Heart left ventricle (tissue), 16 donors: ENCODE measurements around the gene WDR37. TPM values are rescaled to one million over a fixed set of nuclear protein-coding genes. Genes with fewer than 3 reads are reported as not detected.

Source experiments
- ATAC-seq, 4 donors: fragments of 200-7000 bp; cut with Tn5 transposase; one replicate each; pipeline ENCODE4 v1.9.1; 2020 to 2022; ENCODE audit warnings: moderate library complexity in 4 of 4, mild to moderate bottlenecking in 3 of 4, moderate number of reproducible peaks in 1 of 4
- DNase-seq, 5 donors: peaks; one replicate each; pipeline ENCODE4 v3.0.0-alpha.2; 2020
- H3K27ac ChIP-seq, 12 donors: fragments of 200-600 bp; sonication (generic) in 4 of 12; one replicate each; pipeline versions ENCODE4 v1.5.0 to v1.8.0; 2016 to 2022; ENCODE audit warnings: mild to moderate bottlenecking in 2 of 12
- H3K27me3 ChIP-seq, 9 donors: fragments of 200-600 bp; sonication (generic) in 2 of 9; one replicate each; pipeline versions ENCODE4 v1.5.1 to v1.8.0; 2016 to 2022; ENCODE audit warnings: mild to moderate bottlenecking in 3 of 9
- H3K36me3 ChIP-seq, 9 donors: fragments of 200-600 bp; sonication (generic) in 2 of 9; one replicate each; pipeline versions ENCODE4 v1.5.0 to v1.8.0; 2018 to 2022; ENCODE audit warnings: mild to moderate bottlenecking in 2 of 9
- H3K4me1 ChIP-seq, 12 donors: fragments of 200-600 bp; sonication (generic) in 4 of 12; one replicate each; pipeline versions ENCODE4 v1.5.0 to v1.8.0; 2016 to 2022; ENCODE audit warnings: mild to moderate bottlenecking in 3 of 12
- H3K4me3 ChIP-seq, 12 donors: fragments of 200-600 bp; sonication (generic) in 4 of 12; one replicate each; pipeline versions ENCODE4 v1.5.0 to v1.8.0; 2017 to 2022; ENCODE audit warnings: mild to moderate bottlenecking in 9 of 12, moderate library complexity in 4 of 12
- H3K9me3 ChIP-seq, 12 donors: fragments of 200-600 bp; sonication (generic) in 4 of 12; one replicate each; pipeline versions ENCODE4 v1.5.0 to v1.8.0; 2016 to 2022; ENCODE audit warnings: mild to moderate bottlenecking in 1 of 12
- CTCF ChIP-seq, 12 donors: fragments of 200-600 bp; sonication (generic) in 4 of 12; IDR thresholded peaks; one replicate each; pipeline versions ENCODE4 v1.5.0 to v1.8.0; 2018 to 2022; ENCODE audit warnings: antibody characterized with exemption in 12 of 12, mild to moderate bottlenecking in 5 of 12
- POLR2A ChIP-seq, 2 donors: fragments of 450-650 bp; IDR thresholded peaks; one replicate each; pipeline ENCODE4 v1.6.1; 2017; ENCODE audit warnings: antibody characterized with exemption in 2 of 2, mild to moderate bottlenecking in 2 of 2, moderate library complexity in 2 of 2
- WGBS, 4 donors: extraction: QIAGEN DNeasy Blood & Tissue Kit in 2 of 4; methylation state at CpG; one replicate each; pipeline versions ENCODE4 v1.1.5 to v1.1.7; 2013 to 2018; 5-methylcytosine and 5-hydroxymethylcytosine counted together
- intact Hi-C, 10 donors: fragments of 100-400 bp; cut with DNase I; formaldehyde crosslinking; loops; one replicate each; pipeline versions ENCODE4 v1.11.1 to v1.14.2; 2022
- polyA plus RNA-seq, 2 donors: library from polyadenylated mRNA; stranded (reverse); fragments of 200-250 nt; gene quantifications; one replicate each; pipeline ENCODE4 v1.2.3, GENCODE V29; 2013
- total RNA-seq, 9 donors: library from RNA; depleted of rRNA in 2 of 9; stranded (reverse); fragments of >200 nt in 2 of 9; fragmentation: NEBNext Ultra II Directional in 3 of 9; extraction: Animal tissue kit (Norgen Biotek cat#: 25700) in 3 of 9; gene quantifications; one replicate each; pipeline versions ENCODE4 v1.1.0 to v1.2.4, GENCODE V29; 2016 to 2023
- donor health status: ischemic (EF 13 %, LVEDD 7.1; RV severe dilation, severe dysfunction).
- donor health status: healthy with polysubstance abuse.
- donor health status: DM: no; HTN: yes; CAD: no.
- donor health status: DM: no; HTN: no; CAD: no.
- donor health status: ischemic (EF 25% LVEDD 6.9; RV normal size, moderate dysfunction).
- donor health status: ischemic (EF 25% LVEDD 5.7; RV mildly dilated, moderate dysfunction).
- donor health status: healthy.
- donor health status: DM: yes; HTN: yes; CAD: no.
- donor health status: ischemic (EF 35%, LVEDD 5.7; RV mildly dilated, moderate dysfunction).
- donor health status: nonischemic (EF 11% LVEDD 7.7; RV severe dilation, severe dysfunction).
- donor health status: DM: yes; HTN: yes; CAD: no.
- donor health status: PGD.
- donor health status: ischemic (EF 29% LVEDD 5.4; RV normal size, mild dysfunction).
- donor health status: nonischemic (EF 23%, LVEDD 6.1; RV moderate dilation, normal function).

WDR37 gene
- total and polyA plus RNA-seq, 11 donors: 8.4 to 43.3 (median 26.3) TPM

GRCh38 chr10:1020460-1020859 is 35.7 kb upstream of the WDR37 start:
- H3K27ac ChIP-seq: no peak overlapping the region
- no peak for DNase-seq
- TF ChIP-seq CTCF (IDR thresholded peaks at IDR 0.05) (no peak), POLR2A (IDR thresholded peaks at IDR 0.05) (no peak)
- ATAC-seq: no peak
- peaks cover 0 to 46% (median 44%) of the 10 kb centered on the region in 9 donors for H3K36me3 ChIP-seq
- no peaks in the 10 kb centered on the region for H3K27me3 ChIP-seq
- no peaks in the 10 kb centered on the region for H3K9me3 ChIP-seq
- intact Hi-C loops: no loop called here
- no peaks in the 10 kb centered on the region for H3K4me1 ChIP-seq
- WGBS, 4 donors: 89 to 95% (median 94%) methylated on average over 10 of the region's 10 CpGs
- no peak overlapping the region for H3K4me3 ChIP-seq

- TF ChIP-seq CTCF (IDR thresholded peaks at IDR 0.05) (no peak), POLR2A (IDR thresholded peaks at IDR 0.05) (no peak)
- Histone ChIP-seq H3K36me3 (peaks cover 0 to 42% (median 40%) of the 10 kb centered on the region in 9 donors), H3K27ac (no peak overlapping the region), H3K9me3 (no peaks in the 10 kb centered on the region), H3K4me1 (no peaks in the 10 kb centered on the region), H3K4me3 (no peak overlapping the region), H3K27me3 (no peaks in the 10 kb centered on the region)
- intact Hi-C loops: no loop called here
- DNase-seq (no peak), ATAC-seq (peak in 1 of 4 donors; percentile 18)
- WGBS, 4 donors: 95 to 99% (median 95%) methylated on average over 8 to 9 of the region's 9 CpGs
These were observed 35.2 kb upstream of the WDR37 start for GRCh38 chr10:1020958-1021357.

- DNase-seq: peak in 3 of 5 donors; percentile 30 to 45 (median 35)
- Histone ChIP-seq H3K27me3 (no peaks in the 10 kb centered on the region), H3K27ac (peak overlapping the region in 8 of 12 donors; percentile 33 to 65 (median 53)), H3K36me3 (peaks cover 0 to 28% (median 25%) of the 10 kb centered on the region in 9 donors), H3K4me1 (peaks cover 0 to 5% (median 0%) of the 10 kb centered on the region in 12 donors), H3K9me3 (no peaks in the 10 kb centered on the region), H3K4me3 (peak overlapping the region in 8 of 12 donors; percentile 26 to 54 (median 38))
- intact Hi-C loops: no loop called here
- 45 to 65% (median 61%) methylated on average over 12 of the region's 12 CpGs for WGBS, 4 donors
- ATAC-seq: peak; percentile 49 to 80 (median 72)
- no peak for TF ChIP-seq POLR2A (IDR thresholded peaks at IDR 0.05)
- peak in 1 of 12 donors; percentile 6 for TF ChIP-seq CTCF (IDR thresholded peaks at IDR 0.05)
These were observed 33.8 kb upstream of the WDR37 start for GRCh38 chr10:1022413-1022812.

GRCh38 chr10:1024103-1024502 is 32.1 kb upstream of the WDR37 start:
- WGBS, 4 donors: 90 to 92% (median 91%) methylated on average over 12 of the region's 12 CpGs
- Histone ChIP-seq H3K4me3 (no peak overlapping the region), H3K27me3 (no peaks in the 10 kb centered on the region), H3K36me3 (peaks cover 0 to 15% (median 9%) of the 10 kb centered on the region in 9 donors), H3K27ac (no peak overlapping the region), H3K9me3 (no peaks in the 10 kb centered on the region), H3K4me1 (peaks cover 0 to 5% (median 0%) of the 10 kb centered on the region in 12 donors)
- intact Hi-C loops: no loop called here
- ATAC-seq (no peak), DNase-seq (no peak)
- TF ChIP-seq POLR2A (IDR thresholded peaks at IDR 0.05) (no peak), CTCF (IDR thresholded peaks at IDR 0.05) (no peak)
